NCI-H345 treated with DMSO at 0.1 percent for 48 hours (cell line): ENCODE measurements around the gene PRORP.
"Not testable (repeated sequence)": the region's sequence is repeated elsewhere in the genome, so short reads cannot be mapped to it uniquely, and the experiment has no call there.

ENCODE experiments used
- DNase-seq: peaks from one replicate; lab custom pipeline; 2025; ENCODE audit not compliant: unreplicated experiment; lab: John Stamatoyannopoulos, UW

PRORP gene

GRCh38 chr14:35121887-35122695 is at the start of gene PRORP, which contains the start of gene PPP2R3C:
PRORP (plus strand) TSS chr14:35122552; CDS start chr14:35123246, 694 bp downstream.
PPP2R3C (minus strand) TSS chr14:35121990; CDS start chr14:35121959, 31 bp downstream.
- DNase-seq = peak; percentile 94

GRCh38 chr14:35073486-35073885 is 48.9 kb upstream of the PRORP start:
- no peak for DNase-seq

DNA sequence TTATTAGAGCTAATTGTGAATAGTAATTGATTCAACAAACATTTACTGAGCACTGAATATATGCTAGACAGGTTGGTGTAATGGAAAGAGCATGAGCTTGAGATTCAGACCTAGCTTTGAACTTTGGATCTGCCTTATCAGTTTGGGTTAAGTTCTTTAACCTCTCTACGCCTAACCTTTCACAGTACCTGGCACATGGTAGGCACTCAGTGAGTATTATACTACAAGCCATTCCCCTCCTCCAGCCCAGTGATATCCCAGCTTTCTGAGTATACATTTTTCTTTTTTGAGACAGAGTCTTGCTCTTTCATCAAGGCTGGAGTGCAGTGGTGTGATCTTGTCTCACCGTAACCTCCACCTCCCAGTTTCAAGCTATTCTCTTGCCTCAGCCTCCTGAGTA is 44.3 kb upstream of the PRORP start:
- DNase-seq = no peak

GRCh38 chr14:35079742-35080141 is 42.6 kb upstream of the PRORP start:
- no peak for DNase-seq

- DNase-seq = no peak
Measured at GRCh38 chr14:35083530-35084150, 38.7 kb upstream of the PRORP start.

DNA sequence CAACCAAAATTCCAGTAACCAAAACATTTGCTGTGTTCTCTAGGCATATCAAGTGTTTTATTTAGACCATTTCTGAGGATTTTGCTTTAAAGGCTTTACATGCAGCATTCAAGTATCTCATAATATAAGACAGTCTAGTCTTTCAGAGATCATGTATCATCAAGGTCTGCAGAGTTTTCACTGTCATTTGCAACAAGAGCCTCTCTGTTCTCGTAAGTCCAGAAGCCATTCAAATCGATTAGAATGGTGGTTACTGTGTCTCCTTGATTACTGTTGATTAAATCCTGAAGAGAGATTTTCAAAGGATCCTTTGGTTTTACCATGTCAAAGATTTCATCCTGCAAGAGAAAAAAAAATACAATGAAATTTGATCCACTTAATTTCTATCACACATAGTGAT is 36.9 kb upstream of the PRORP start:
- no peak for DNase-seq

DNA sequence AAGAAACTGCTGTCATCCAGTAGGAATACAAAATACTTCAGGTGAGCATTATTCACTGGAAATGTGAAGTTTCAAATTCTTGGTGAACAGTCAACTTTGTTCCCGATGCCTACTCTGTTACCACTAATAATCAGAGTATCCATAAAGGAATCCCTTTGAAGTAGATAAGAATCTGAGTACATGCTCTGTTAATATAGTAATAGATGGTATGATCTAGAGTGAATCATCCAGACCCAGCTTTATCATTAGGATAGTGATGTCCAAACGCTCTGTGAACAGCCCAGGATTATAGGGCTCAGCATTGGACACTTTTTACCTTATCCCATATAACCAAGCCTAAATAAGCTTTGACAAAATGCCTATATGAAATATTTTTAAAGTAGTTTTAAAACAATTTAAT is 33.8 kb upstream of the PRORP start:
- no peak for DNase-seq

DNA sequence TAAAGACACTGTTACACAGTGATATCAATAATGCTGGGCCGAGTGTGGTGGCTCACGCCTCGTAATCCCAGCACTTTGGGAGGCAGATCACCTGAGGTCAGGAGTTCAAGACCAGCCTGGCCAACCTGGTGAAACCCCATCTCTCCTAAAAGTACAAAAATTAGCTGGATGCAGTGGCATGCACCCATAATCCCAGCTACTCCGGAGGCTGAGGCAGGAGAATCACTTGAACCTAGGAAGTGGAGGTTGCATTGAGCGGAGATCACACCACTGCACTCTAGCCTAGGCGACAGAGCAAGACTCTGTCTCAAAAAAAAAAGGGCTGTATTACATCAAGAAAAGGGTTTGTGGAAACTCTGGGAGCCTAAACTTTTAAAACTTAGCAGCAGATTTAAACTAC is 27.7 kb upstream of the PRORP start:
- DNase-seq = not testable (repeated sequence)

- no peak for DNase-seq
Measured at GRCh38 chr14:35107866-35108265, 14.5 kb upstream of the PRORP start.

GRCh38 chr14:35112641-35113040 is 9.7 kb upstream of the PRORP start:
- no peak for DNase-seq

GRCh38 chr14:35113308-35113950 is 8.9 kb upstream of the PRORP start:
- DNase-seq = no peak

GRCh38 chr14:35114036-35114435 is 8.3 kb upstream of the PRORP start:
- DNase-seq = no peak

- DNase-seq = no peak
Measured at GRCh38 chr14:35116242-35116641, 6.1 kb upstream of the PRORP start.

DNA sequence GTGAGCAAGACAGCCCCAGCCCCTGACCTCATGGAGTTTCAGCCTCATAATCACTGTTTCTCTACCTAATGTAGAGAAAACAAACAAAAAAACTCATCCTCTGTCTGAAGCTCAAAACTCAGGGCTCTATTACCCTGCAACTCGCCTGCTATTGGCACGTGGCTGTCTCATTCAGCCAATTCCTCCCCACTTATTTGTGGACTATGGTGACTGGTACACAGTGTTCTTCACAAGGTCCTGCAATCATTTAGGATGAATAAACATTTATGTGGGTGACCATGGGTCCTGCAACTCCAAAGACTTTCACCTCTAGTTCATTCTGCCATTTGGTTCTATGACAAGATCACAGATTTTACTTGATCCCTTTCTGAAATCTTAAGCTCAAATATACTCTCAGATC is 5.2 kb upstream of the PRORP start:
- no peak for DNase-seq

- peak; percentile 57 for DNase-seq
Measured at GRCh38 chr14:35121026-35121886, 1.1 kb upstream of the PRORP start.

DNA sequence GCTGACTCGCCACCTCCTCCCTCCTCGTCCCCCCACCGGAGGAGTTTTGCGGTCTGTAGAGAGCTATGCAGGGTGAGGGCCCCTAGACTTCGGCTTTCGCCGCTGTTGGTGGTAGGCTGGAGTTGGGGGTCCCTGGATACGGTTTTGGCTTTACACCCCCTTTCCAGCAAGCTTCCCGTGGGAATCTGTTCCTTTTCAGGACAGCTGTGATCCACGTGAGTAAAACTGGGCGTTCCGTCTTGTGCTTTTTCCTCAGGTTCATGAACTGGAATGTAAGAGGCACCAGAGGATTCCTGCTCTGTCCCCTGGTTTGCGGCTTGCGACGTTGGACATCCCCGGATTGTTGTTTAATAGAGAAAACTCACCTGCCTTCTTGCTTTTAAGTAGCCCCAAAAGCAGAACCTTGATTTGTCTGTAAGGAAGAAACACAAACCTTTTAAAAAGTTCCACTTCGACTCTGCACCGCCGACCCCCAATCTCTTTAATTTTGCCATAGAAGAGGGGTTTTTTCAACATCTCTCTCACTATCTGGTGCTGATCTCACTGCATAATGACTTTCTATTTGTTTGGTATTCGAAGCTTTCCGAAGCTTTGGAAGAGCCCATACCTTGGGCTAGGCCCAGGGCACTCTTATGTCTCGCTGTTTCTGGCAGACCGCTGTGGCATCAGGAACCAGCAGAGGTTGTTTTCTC is 490 bp downstream of the PRORP start:
- peak; percentile 49 for DNase-seq

- no peak for DNase-seq
Measured at GRCh38 chr14:35123388-35123703, 994 bp downstream of the PRORP start.

DNA sequence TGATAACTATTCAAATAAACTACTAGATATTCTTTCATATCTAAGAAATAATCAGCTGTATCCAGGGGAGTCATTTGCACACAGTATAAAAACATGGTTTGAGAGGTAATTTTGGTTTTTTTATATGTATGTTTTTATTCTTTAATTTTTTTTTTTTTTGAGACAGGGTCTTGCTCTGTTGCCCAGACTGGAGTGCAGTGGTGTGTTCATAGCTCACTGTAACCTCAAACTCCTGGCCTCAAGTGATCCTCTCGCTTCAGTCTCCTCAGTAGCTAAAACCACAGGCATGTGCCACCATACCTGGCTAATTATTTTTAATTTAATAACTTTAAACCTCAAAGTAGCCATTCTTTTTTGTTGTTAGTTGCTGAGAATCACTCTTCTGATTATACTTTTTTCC is 1.8 kb downstream of the PRORP start:
- no peak for DNase-seq

DNA sequence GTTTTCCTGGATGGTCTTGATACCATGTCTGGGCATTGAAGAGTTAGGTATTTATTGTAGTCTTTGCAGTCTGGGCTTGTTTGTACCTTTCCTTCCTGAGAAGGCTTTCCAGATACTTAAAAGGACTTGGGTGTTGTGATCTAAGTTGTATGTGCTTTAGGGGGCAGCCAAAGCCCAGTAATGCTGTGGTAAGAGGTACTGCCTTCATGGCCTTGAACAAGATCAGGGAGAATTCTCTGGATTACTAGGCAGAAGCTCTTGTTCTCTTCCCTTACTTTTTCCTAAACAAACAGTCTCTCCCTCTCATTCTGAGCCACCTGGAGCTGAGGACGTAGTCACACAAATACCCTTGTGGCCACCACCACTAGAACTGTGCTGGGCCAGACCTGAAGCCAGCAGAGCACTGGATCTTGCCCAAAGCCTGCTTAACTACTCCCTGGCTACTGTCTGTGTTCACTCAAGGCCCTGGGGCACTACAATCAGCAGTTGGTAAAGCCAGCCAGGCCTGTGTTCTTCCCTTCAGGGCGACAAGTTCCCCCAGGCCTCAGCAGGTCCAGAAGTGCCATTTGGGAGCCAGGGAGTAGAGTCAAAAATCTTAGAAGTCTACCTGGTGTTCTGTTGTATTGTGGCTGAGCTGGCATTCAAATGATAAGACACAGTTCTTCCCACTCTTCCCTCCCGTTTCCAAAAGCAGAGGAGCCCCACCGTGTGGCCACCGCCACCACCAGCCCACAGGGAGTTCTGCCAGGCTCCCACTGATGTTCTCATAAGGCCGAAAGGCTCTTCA is 11.4 kb downstream of the PRORP start:
- no peak for DNase-seq
